Measurements from ENCODE around the gene SELENOW. TPM values are rescaled to one million over a fixed set of nuclear protein-coding genes. Genes with fewer than 3 reads are reported as not detected.

Gene SELENOW
- total RNA-seq: 450 TPM

DNA sequence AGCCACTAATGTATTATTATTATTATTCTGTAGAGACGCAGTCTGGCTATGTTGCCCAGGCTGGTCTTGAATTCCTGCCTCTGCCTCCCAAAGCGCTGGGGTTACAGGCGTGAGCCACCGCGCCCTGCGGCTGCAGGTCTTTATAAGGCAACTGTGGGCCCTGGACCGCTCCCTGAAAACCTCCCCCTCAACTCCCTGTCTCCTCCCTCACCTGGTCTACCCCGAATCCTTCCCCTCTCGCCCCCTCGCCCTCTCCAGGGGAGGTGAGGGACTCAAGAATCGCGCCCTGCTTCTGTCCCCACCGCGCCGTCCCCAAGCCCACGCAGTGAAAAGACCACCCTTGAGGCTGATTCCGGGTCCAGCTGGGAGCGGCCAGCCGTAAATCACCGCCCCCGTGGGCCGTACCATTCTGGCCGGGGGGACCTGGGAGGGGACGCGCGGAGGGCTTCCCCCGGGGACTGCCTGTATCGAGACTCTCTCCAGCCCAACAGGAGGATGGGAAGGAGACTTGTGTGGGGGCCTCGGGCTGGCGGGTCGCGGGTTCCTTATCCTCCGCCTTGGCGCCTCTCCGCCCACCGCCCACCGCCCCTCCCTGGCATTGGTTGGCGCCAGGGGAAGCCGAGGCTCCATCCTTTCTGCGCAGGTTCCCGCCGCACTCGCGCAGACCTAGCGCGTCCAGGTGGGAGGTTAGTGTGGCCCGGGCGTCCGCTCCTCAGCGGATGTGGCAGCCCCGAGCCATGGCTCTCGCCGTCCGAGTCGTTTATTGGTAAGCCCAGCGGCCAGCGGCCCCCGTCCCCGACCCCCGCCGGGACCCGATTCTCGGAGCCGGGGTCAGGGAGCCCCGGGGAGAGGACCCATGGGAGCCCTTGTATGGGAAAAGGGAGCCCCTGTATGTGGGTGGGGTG, at the start of gene SELENOW:
SELENOW (plus strand) TSS at position 655 of the 905 bp plus-strand sequence; CDS start at position 738, 83 bp downstream.
- Histone ChIP-seq H3K27me3 (ENCODE audit: control insufficient read depth in 3 of 3, insufficient read depth in 3 of 3, low read length in 3 of 3) (no peaks in the 10 kb centered on the region), H3K4me1 (ENCODE audit: control insufficient read depth in 3 of 3, insufficient read depth in 3 of 3, low read length in 3 of 3) (peaks cover 36 to 44% (median 39%) of the 10 kb centered on the region in 3 donors), H3K36me3 (ENCODE audit: control insufficient read depth in 3 of 3, insufficient read depth in 3 of 3, low read length in 3 of 3) (peaks cover 18 to 20% (median 20%) of the 10 kb centered on the region in 3 donors)

DNA sequence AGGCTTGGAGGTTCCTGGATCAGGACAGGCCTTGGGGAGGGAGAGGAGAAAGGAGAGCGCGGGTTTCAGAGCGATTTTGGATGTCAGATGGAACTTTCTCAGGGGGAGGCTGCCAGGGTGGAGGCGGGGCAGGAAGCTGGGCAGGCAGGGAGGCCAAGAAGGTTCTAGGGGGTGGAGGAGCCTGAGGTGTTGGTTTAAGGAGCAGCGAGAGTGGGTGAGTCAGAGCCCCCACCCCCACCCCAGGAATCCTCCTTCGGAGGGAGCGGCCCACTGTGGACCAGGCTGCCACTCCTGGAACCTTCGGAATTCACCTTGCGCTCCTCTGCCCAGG, 49.1 kb upstream of the SELENOW start:
- peaks cover 13 to 20% (median 18%) of the 10 kb centered on the region in 3 donors for H3K4me1 ChIP-seq (ENCODE audit: control insufficient read depth in 3 of 3, insufficient read depth in 3 of 3, low read length in 3 of 3)
- H3K4me3 ChIP-seq (ENCODE audit: low read length in 3 of 3): peak overlapping the region in 1 of 3 donors; percentile 14
- peaks cover 0 to 15% (median 10%) of the 10 kb centered on the region in 3 donors for H3K36me3 ChIP-seq (ENCODE audit: control insufficient read depth in 3 of 3, insufficient read depth in 3 of 3, low read length in 3 of 3)
- peaks cover 3 to 16% (median 15%) of the 10 kb centered on the region in 3 donors for H3K27me3 ChIP-seq (ENCODE audit: control insufficient read depth in 3 of 3, insufficient read depth in 3 of 3, low read length in 3 of 3)
- H3K9me3 ChIP-seq (ENCODE audit: control insufficient read depth in 3 of 3, low read length in 3 of 3): no peaks in the 10 kb centered on the region
- H3K9ac ChIP-seq (ENCODE audit: low read depth in 1 of 3, low read length in 3 of 3): peak overlapping the region in 1 of 3 donors; percentile 40
- H3K27ac ChIP-seq (ENCODE audit: low read depth, low read length): peak overlapping the region; percentile 62

More for the DNA sequence above, at the start of gene SELENOW:
- H3K4me3 ChIP-seq (ENCODE audit: low read length in 3 of 3): peak within 1 kb of the TSS; percentile 82 to 91 (median 83)
- H3K9me3 ChIP-seq (ENCODE audit: control insufficient read depth in 3 of 3, low read length in 3 of 3): no peaks in the 10 kb centered on the region
- peak within 1 kb of the TSS; percentile 85 to 94 (median 89) for H3K9ac ChIP-seq (ENCODE audit: low read depth in 1 of 3, low read length in 3 of 3)
- peak within 1 kb of the TSS; percentile 92 for H3K27ac ChIP-seq (ENCODE audit: low read depth, low read length)

DNA sequence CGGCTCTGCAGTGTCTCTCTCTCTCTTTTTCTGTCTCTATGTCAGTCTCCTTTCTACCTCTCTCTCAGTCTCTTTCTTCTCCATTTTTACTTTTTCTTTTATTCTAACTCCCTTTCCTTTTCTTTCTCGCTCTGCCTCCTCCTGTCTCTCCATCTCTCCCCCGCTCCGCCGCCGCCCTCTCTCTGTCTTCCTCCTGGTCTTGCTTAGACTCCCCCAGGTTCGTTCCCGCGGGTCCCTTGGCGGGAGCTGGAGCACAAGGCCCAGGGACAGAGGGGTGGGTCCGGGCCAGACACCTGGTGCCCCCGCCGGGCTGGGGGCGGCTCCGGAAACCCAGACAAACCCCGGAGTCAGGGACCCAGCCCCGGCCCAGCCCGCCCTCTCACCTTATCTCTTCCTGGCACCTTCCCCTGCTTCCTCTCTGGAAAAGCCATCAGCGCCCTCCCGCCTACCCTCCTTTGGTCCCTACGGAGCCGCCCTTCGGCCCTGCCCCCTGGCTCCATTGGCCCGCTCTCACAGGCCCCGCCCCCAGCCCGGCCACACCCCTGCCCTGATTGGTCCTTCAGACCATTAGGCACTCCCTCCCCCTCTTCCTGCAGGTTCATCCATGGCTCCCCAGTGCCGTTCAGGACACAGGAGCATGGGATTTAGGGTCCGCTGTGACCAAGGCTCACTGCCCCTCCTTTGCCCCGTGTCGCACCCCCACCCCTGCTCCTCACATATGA, 48.5 kb upstream of the SELENOW start:
- Histone ChIP-seq H3K9me3 (ENCODE audit: control insufficient read depth in 3 of 3, low read length in 3 of 3) (no peaks in the 10 kb centered on the region), H3K4me3 (ENCODE audit: low read length in 3 of 3) (peak overlapping the region in 1 of 3 donors; percentile 14), H3K27ac (ENCODE audit: low read depth, low read length) (peak overlapping the region; percentile 62), H3K4me1 (ENCODE audit: control insufficient read depth in 3 of 3, insufficient read depth in 3 of 3, low read length in 3 of 3) (peaks cover 13 to 19% (median 18%) of the 10 kb centered on the region in 3 donors), H3K27me3 (ENCODE audit: control insufficient read depth in 3 of 3, insufficient read depth in 3 of 3, low read length in 3 of 3) (peaks cover 3 to 16% (median 15%) of the 10 kb centered on the region in 3 donors), H3K36me3 (ENCODE audit: control insufficient read depth in 3 of 3, insufficient read depth in 3 of 3, low read length in 3 of 3) (peaks cover 0 to 15% (median 9%) of the 10 kb centered on the region in 3 donors), H3K9ac (ENCODE audit: low read depth in 1 of 3, low read length in 3 of 3) (peak overlapping the region in 1 of 3 donors; percentile 11)

DNA sequence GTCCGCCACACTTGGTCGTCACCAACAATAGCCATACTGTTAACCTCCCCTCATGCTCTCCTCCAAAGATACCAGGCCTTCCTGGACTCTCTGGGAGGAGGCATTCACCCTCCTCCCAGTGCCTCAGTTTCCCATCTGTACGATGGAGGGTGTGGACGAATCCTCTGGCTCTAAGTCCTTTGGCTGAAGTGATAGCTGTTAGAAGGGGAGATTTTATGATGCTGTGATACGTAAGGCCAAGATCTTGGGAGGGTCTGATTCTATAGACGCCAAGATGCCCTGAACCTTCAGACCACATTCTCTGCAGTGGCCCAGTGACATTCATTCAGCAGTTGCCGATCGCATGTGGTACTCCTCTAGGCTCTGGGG, 48.0 kb upstream of the SELENOW start:
- Histone ChIP-seq H3K27me3 (ENCODE audit: control insufficient read depth in 3 of 3, insufficient read depth in 3 of 3, low read length in 3 of 3) (peaks cover 3 to 16% (median 15%) of the 10 kb centered on the region in 3 donors), H3K4me1 (ENCODE audit: control insufficient read depth in 3 of 3, insufficient read depth in 3 of 3, low read length in 3 of 3) (peaks cover 13 to 19% (median 18%) of the 10 kb centered on the region in 3 donors), H3K27ac (ENCODE audit: low read depth, low read length) (peak overlapping the region; percentile 62), H3K36me3 (ENCODE audit: control insufficient read depth in 3 of 3, insufficient read depth in 3 of 3, low read length in 3 of 3) (peaks cover 0 to 18% (median 9%) of the 10 kb centered on the region in 3 donors), H3K9me3 (ENCODE audit: control insufficient read depth in 3 of 3, low read length in 3 of 3) (no peaks in the 10 kb centered on the region), H3K4me3 (ENCODE audit: low read length in 3 of 3) (no peak overlapping the region), H3K9ac (ENCODE audit: low read depth in 1 of 3, low read length in 3 of 3) (no peak overlapping the region)

DNA sequence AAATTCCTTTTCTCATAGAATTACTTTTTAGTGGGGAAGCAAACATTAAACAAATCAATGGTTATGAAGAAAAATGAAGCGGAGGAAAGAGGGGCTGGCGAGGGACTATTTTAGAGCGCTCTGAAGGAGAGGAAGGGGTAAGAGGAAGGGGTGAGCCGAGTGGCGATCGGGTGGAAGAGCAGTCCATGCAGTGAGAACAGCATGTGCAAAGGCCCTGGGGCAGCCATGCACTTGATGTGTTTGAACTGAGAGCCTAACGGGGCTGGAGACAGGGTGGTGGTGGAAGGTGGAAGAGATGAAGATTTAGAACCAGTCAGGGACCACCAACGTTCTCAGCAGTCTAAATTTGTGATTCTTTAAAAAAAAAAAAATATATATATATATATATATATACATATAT, 47.6 kb upstream of the SELENOW start:
- no peak overlapping the region for H3K9ac ChIP-seq (ENCODE audit: low read depth in 1 of 3, low read length in 3 of 3)
- peaks cover 13 to 16% (median 15%) of the 10 kb centered on the region in 3 donors for H3K4me1 ChIP-seq (ENCODE audit: control insufficient read depth in 3 of 3, insufficient read depth in 3 of 3, low read length in 3 of 3)
- no peak overlapping the region for H3K27ac ChIP-seq (ENCODE audit: low read depth, low read length)
- no peaks in the 10 kb centered on the region for H3K9me3 ChIP-seq (ENCODE audit: control insufficient read depth in 3 of 3, low read length in 3 of 3)
- H3K27me3 ChIP-seq (ENCODE audit: control insufficient read depth in 3 of 3, insufficient read depth in 3 of 3, low read length in 3 of 3): peaks cover 3 to 16% (median 15%) of the 10 kb centered on the region in 3 donors
- peaks cover 0 to 16% (median 6%) of the 10 kb centered on the region in 3 donors for H3K36me3 ChIP-seq (ENCODE audit: control insufficient read depth in 3 of 3, insufficient read depth in 3 of 3, low read length in 3 of 3)
- no peak overlapping the region for H3K4me3 ChIP-seq (ENCODE audit: low read length in 3 of 3)

DNA sequence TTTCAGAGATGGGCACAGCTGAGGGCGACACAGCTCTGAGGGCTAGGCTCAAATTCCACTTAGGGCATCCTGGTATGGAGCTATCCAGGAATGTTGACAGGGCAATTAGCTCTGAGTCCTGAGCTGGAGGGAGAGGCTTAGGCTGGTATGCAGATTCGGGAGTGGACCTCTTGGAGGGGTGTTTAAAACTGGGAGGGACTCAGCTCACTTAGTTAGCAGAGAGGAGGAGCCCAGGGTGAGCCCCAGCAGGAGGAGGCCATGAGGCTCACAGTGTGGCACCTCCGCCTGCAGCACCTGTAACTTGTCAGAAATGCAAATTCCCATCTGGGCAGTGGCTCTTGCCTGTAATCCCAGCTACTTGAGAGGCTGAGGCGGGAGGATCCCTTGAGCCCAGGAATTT, 43.4 kb upstream of the SELENOW start:
- H3K36me3 ChIP-seq (ENCODE audit: control insufficient read depth in 3 of 3, insufficient read depth in 3 of 3, low read length in 3 of 3): peaks cover 0 to 25% (median 11%) of the 10 kb centered on the region in 3 donors
- H3K9me3 ChIP-seq (ENCODE audit: control insufficient read depth in 3 of 3, low read length in 3 of 3): no peaks in the 10 kb centered on the region
- H3K4me1 ChIP-seq (ENCODE audit: control insufficient read depth in 3 of 3, insufficient read depth in 3 of 3, low read length in 3 of 3): peaks cover 0 to 3% (median 0%) of the 10 kb centered on the region in 3 donors
- no peak overlapping the region for H3K9ac ChIP-seq (ENCODE audit: low read depth in 1 of 3, low read length in 3 of 3)
- no peak overlapping the region for H3K4me3 ChIP-seq (ENCODE audit: low read length in 3 of 3)
- peaks cover 3 to 8% (median 7%) of the 10 kb centered on the region in 3 donors for H3K27me3 ChIP-seq (ENCODE audit: control insufficient read depth in 3 of 3, insufficient read depth in 3 of 3, low read length in 3 of 3)
- H3K27ac ChIP-seq (ENCODE audit: low read depth, low read length): no peak overlapping the region

DNA sequence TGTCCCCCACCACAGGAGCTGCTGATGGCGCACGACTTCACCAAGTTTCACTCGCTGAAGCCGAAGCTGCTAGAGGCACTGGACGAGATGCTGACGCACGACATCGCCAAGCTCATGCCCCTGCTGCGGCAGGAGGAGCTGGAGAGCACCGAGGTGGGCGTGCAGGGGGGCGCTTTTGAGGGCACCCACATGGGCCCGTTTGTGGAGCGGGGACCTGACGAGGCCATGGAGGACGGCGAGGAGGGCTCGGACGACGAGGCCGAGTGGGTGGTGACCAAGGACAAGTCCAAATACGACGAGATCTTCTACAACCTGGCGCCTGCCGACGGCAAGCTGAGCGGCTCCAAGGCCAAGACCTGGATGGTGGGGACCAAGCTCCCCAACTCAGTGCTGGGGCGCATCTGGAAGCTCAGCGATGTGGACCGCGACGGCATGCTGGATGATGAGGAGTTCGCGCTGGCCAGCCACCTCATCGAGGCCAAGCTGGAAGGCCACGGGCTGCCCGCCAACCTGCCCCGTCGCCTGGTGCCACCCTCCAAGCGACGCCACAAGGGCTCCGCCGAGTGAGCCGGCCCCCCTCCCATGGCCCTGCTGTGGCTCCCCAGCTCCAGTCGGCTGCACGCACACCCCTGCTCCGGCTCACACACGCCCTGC, 37.5 kb upstream of the SELENOW start:
- Histone ChIP-seq H3K9ac (ENCODE audit: low read depth in 1 of 3, low read length in 3 of 3) (no peak overlapping the region), H3K27me3 (ENCODE audit: control insufficient read depth in 3 of 3, insufficient read depth in 3 of 3, low read length in 3 of 3) (no peaks in the 10 kb centered on the region), H3K4me1 (ENCODE audit: control insufficient read depth in 3 of 3, insufficient read depth in 3 of 3, low read length in 3 of 3) (peaks cover 17 to 26% (median 25%) of the 10 kb centered on the region in 3 donors), H3K36me3 (ENCODE audit: control insufficient read depth in 3 of 3, insufficient read depth in 3 of 3, low read length in 3 of 3) (peaks cover 3 to 14% (median 10%) of the 10 kb centered on the region in 3 donors), H3K9me3 (ENCODE audit: control insufficient read depth in 3 of 3, low read length in 3 of 3) (no peaks in the 10 kb centered on the region), H3K4me3 (ENCODE audit: low read length in 3 of 3) (no peak overlapping the region), H3K27ac (ENCODE audit: low read depth, low read length) (no peak overlapping the region)

DNA sequence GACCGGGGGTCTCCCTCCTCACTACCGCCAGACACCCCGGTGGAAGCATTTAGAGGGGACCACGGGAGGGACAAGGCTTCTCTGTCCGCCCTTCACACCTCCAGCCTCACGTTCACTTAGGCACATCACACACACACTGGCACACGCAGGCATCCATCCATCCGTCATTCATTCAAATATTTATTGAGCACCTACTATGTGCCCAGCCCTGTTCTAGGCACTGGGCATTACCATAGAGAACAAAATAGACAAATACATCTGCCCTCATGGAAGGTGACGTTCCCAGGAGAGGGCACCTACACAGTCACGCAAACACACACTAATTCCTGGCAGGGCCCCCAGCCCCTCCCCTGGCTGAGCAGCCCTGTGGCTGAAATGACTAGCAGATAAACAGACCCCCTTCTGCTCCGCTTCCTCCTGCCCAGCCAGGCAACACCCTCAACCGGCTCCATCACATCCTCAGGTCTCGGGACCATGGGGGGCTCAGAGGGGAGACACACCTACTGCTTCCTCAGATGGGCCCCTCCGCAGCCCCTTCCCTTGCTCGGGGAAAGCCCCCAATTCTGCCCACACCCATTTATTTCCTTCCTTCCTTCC, 36.9 kb upstream of the SELENOW start:
- peak overlapping the region; percentile 30 for H3K27ac ChIP-seq (ENCODE audit: low read depth, low read length)
- no peak overlapping the region for H3K9ac ChIP-seq (ENCODE audit: low read depth in 1 of 3, low read length in 3 of 3)
- H3K27me3 ChIP-seq (ENCODE audit: control insufficient read depth in 3 of 3, insufficient read depth in 3 of 3, low read length in 3 of 3): no peaks in the 10 kb centered on the region
- no peak overlapping the region for H3K4me3 ChIP-seq (ENCODE audit: low read length in 3 of 3)
- peaks cover 4 to 9% (median 7%) of the 10 kb centered on the region in 3 donors for H3K36me3 ChIP-seq (ENCODE audit: control insufficient read depth in 3 of 3, insufficient read depth in 3 of 3, low read length in 3 of 3)
- no peaks in the 10 kb centered on the region for H3K9me3 ChIP-seq (ENCODE audit: control insufficient read depth in 3 of 3, low read length in 3 of 3)
- peaks cover 18 to 31% (median 26%) of the 10 kb centered on the region in 3 donors for H3K4me1 ChIP-seq (ENCODE audit: control insufficient read depth in 3 of 3, insufficient read depth in 3 of 3, low read length in 3 of 3)

DNA sequence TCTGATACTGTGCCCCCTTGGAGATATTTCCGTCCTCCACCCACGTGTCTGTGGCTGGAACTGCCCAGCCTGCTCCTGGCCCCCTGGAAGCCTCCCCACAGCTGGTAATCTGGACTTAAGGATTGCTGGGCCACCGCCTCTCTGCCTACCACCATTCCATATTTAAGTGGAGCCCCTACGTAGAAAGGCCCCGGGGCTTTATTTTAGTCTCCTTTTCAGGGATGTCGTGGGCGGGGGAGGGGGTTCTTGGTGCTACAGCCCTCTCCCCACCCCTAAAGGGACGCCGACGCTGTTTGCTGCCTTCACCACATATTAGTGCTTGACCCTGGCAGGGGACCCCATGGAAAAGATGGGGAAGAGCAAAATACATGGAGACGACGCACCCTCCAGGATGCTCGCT, 35.9 kb upstream of the SELENOW start:
- H3K36me3 ChIP-seq (ENCODE audit: control insufficient read depth in 3 of 3, insufficient read depth in 3 of 3, low read length in 3 of 3): peaks cover 11 to 15% (median 12%) of the 10 kb centered on the region in 3 donors
- H3K27me3 ChIP-seq (ENCODE audit: control insufficient read depth in 3 of 3, insufficient read depth in 3 of 3, low read length in 3 of 3): no peaks in the 10 kb centered on the region
- H3K4me1 ChIP-seq (ENCODE audit: control insufficient read depth in 3 of 3, insufficient read depth in 3 of 3, low read length in 3 of 3): peaks cover 21 to 33% (median 26%) of the 10 kb centered on the region in 3 donors
- H3K9me3 ChIP-seq (ENCODE audit: control insufficient read depth in 3 of 3, low read length in 3 of 3): no peaks in the 10 kb centered on the region
- peak overlapping the region; percentile 92 for H3K27ac ChIP-seq (ENCODE audit: low read depth, low read length)
- H3K9ac ChIP-seq (ENCODE audit: low read depth in 1 of 3, low read length in 3 of 3): peak overlapping the region; percentile 43 to 79 (median 54)
- peak overlapping the region in 1 of 3 donors; percentile 78 for H3K4me3 ChIP-seq (ENCODE audit: low read length in 3 of 3)

All from skeletal muscle tissue (tissue), 4 donors.